GM19438 (cell line): ENCODE measurements around the gene CCDC92.

Source experiments
- ATAC-seq: cut with Tn5 transposase; IDR thresholded peaks from one replicate; pipeline ENCODE4 v1.9.1; 2021; ENCODE audit warnings: low read depth; ENCODE audit not compliant: unreplicated experiment

The CCDC92 gene

GRCh38 chr12:123892853-123893252, 79.8 kb downstream of the CCDC92 start:
- ATAC-seq: no peak

- ATAC-seq: no peak
Observed at GRCh38 chr12:123892180-123892559, 80.5 kb downstream of the CCDC92 start.

GRCh38 chr12:123891516-123892179, 81.0 kb downstream of the CCDC92 start:
- ATAC-seq: no peak

- ATAC-seq: no peak
Observed at GRCh38 chr12:123891011-123891410, 81.6 kb downstream of the CCDC92 start.

- no peak for ATAC-seq
Observed at GRCh38 chr12:123890536-123890902, 82.1 kb downstream of the CCDC92 start.

- no peak for ATAC-seq
Observed at GRCh38 chr12:123889848-123890535, 82.6 kb downstream of the CCDC92 start.

GRCh38 chr12:123888989-123889388, 83.6 kb downstream of the CCDC92 start:
- no peak for ATAC-seq

GRCh38 chr12:123886931-123887582, 85.6 kb downstream of the CCDC92 start:
- no peak for ATAC-seq

- no peak for ATAC-seq
Observed at GRCh38 chr12:123886258-123886657, 86.4 kb downstream of the CCDC92 start.
